Inflammatory macrophage (primary cell): ENCODE results near the gene C4orf54.

Source experiments
- DNase-seq, 2 donors: peaks; one replicate each; pipeline ENCODE4 v3.0.0-alpha.2; 2020 to 2022

C4orf54 gene

GRCh38 chr4:99651811-99652485 is 5.7 kb downstream of the C4orf54 start:
- no peak for DNase-seq

GRCh38 chr4:99651016-99651769 is 6.4 kb downstream of the C4orf54 start:
- no peak for DNase-seq

GRCh38 chr4:99649778-99650177 is 7.8 kb downstream of the C4orf54 start:
- no peak for DNase-seq

GRCh38 chr4:99649208-99649607 is 8.4 kb downstream of the C4orf54 start:
- DNase-seq, result no peak

- DNase-seq, result no peak
These were observed 9.3 kb downstream of the C4orf54 start for GRCh38 chr4:99648321-99648720.

- DNase-seq, result no peak
These were observed 10.6 kb downstream of the C4orf54 start for GRCh38 chr4:99647071-99647470.

GRCh38 chr4:99645638-99646037 is 12.0 kb downstream of the C4orf54 start:
- DNase-seq, result no peak

- no peak for DNase-seq
These were observed 12.6 kb downstream of the C4orf54 start for GRCh38 chr4:99645036-99645435.

- no peak for DNase-seq
These were observed 13.2 kb downstream of the C4orf54 start for GRCh38 chr4:99644453-99644852.

GRCh38 chr4:99642725-99643489 is 14.7 kb downstream of the C4orf54 start:
- DNase-seq, result no peak

GRCh38 chr4:99640676-99641075 is 17.0 kb downstream of the C4orf54 start:
- no peak for DNase-seq

- no peak for DNase-seq
These were observed 20.5 kb downstream of the C4orf54 start for GRCh38 chr4:99637174-99637573.

GRCh38 chr4:99636422-99636821 is 21.2 kb downstream of the C4orf54 start:
- no peak for DNase-seq

GRCh38 chr4:99635601-99636000 is 22.0 kb downstream of the C4orf54 start:
- DNase-seq, result no peak

GRCh38 chr4:99634742-99635360 is 22.8 kb downstream of the C4orf54 start:
- DNase-seq, result no peak

- DNase-seq, result no peak
These were observed 23.9 kb downstream of the C4orf54 start for GRCh38 chr4:99633772-99634171.

GRCh38 chr4:99630857-99631360 is 26.7 kb downstream of the C4orf54 start:
- DNase-seq, result no peak

- no peak for DNase-seq
These were observed 27.6 kb downstream of the C4orf54 start for GRCh38 chr4:99629962-99630554.

GRCh38 chr4:99628040-99628439 is 29.6 kb downstream of the C4orf54 start:
- DNase-seq, result no peak

- no peak for DNase-seq
These were observed 32.3 kb downstream of the C4orf54 start for GRCh38 chr4:99625369-99625768.

GRCh38 chr4:99624141-99624719 is 33.4 kb downstream of the C4orf54 start:
- no peak for DNase-seq

- no peak for DNase-seq
These were observed 35.3 kb downstream of the C4orf54 start for GRCh38 chr4:99622341-99622740.
